Activated naive CD8-positive, alpha-beta T cell treated with anti-CD3 and anti-CD28 coated beads, Interleukin-2, amount 50 U/mL, for 16 hours (primary cell): ENCODE data around the gene UBAC1.
A peak's percentile ranks its signal among the peaks of the same experiment; 100 is the strongest.
"Not testable (repeated sequence)": the region's sequence is repeated elsewhere in the genome, so short reads cannot be mapped to it uniquely, and the experiment has no call there.

Source experiments
- DNase-seq: peaks from one replicate; pipeline ENCODE4 v3.0.0-alpha.2; 2020; ENCODE audit warnings: low read depth, low spot score

Gene UBAC1

GRCh38 chr9:135901826-135902225 lies 59.3 kb downstream of the UBAC1 start:
- no peak for DNase-seq

GRCh38 chr9:135901031-135901758 lies 60.0 kb downstream of the UBAC1 start:
- DNase-seq, result no peak

- no peak for DNase-seq
Observed at GRCh38 chr9:135898634-135899407, 62.4 kb downstream of the UBAC1 start.

GRCh38 chr9:135896626-135897025 lies 64.5 kb downstream of the UBAC1 start:
- DNase-seq, result no peak

GRCh38 chr9:135896205-135896604 lies 65.0 kb downstream of the UBAC1 start:
- no peak for DNase-seq

GRCh38 chr9:135895202-135895848 lies 65.8 kb downstream of the UBAC1 start:
- DNase-seq, result no peak

- no peak for DNase-seq
Observed at GRCh38 chr9:135893104-135893503, 68.1 kb downstream of the UBAC1 start.

- DNase-seq, result not testable (repeated sequence)
Observed at GRCh38 chr9:135892327-135892726, 68.8 kb downstream of the UBAC1 start.

GRCh38 chr9:135891027-135891631 lies 70.0 kb downstream of the UBAC1 start:
- no peak for DNase-seq

- no peak for DNase-seq
Observed at GRCh38 chr9:135890190-135891026, 70.8 kb downstream of the UBAC1 start.

GRCh38 chr9:135889564-135890189 lies 71.5 kb downstream of the UBAC1 start:
- no peak for DNase-seq

GRCh38 chr9:135888766-135889394 lies 72.3 kb downstream of the UBAC1 start:
- DNase-seq, result no peak

- no peak for DNase-seq
Observed at GRCh38 chr9:135888126-135888765, 72.9 kb downstream of the UBAC1 start.

- DNase-seq, result peak; percentile 28
Observed at GRCh38 chr9:135887585-135888050, 73.6 kb downstream of the UBAC1 start.

GRCh38 chr9:135887021-135887507 lies 74.1 kb downstream of the UBAC1 start:
- DNase-seq, result no peak

- no peak for DNase-seq
Observed at GRCh38 chr9:135886147-135886981, 74.8 kb downstream of the UBAC1 start.

- no peak for DNase-seq
Observed at GRCh38 chr9:135885100-135885853, 75.9 kb downstream of the UBAC1 start.
